Endothelial cell of umbilical vein (primary cell): Measurements from ENCODE around the gene SORCS3. TPM values are rescaled to one million over a fixed set of nuclear protein-coding genes. Genes with fewer than 3 reads are reported as not detected.

Experiments
- BruUV-seq: library from RNA; stranded (reverse); fragments of 400-500 nt; replicated peaks from 2 replicates; lab custom pipeline; 2021; lab: Mats Ljungman, UMichigan
- CTCF ChIA-PET: fragments of 300-600, 350-600 bp; sonication (Branson Sonifier 250); formaldehyde crosslinking; loops from one replicate; lab custom pipeline; 2021; ENCODE audit warnings: antibody characterized with exemption, inconsistent platforms; lab: Charles Lee
- POLR2A ChIA-PET: fragments of 300-600, 350-600 bp; sonication (Branson Sonifier 250); formaldehyde crosslinking; loops from one replicate; lab custom pipeline; 2021; ENCODE audit warnings: antibody characterized with exemption, inconsistent platforms; lab: Charles Lee
- DNase-seq: peaks from one replicate; pipeline ENCODE4 v3.0.0-alpha.2; 2011; ENCODE audit warnings: low read depth, low spot score
- FAIRE-seq: peaks from 2 replicates; lab custom pipeline; 2011; peaks lifted over from hg19 to GRCh38; lab: Jason Lieb, UNC
- H2AFZ ChIP-seq: 2 replicates; pipeline ENCODE4 v1.6.0; 2012; ENCODE audit warnings: low read depth, low read length, control low read depth, inconsistent platforms
- H3K27ac ChIP-seq: 2 replicates; pipeline ENCODE4 v1.5.1; 2011; ENCODE audit warnings: low read depth, mild to moderate bottlenecking, control low read depth, low read length, moderate library complexity; ENCODE audit not compliant: insufficient read depth
- H3K27me3 ChIP-seq, 2 experiments: 2 replicates each; pipeline versions ENCODE4 v1.6.0 to v1.6.1; 2011; ENCODE audit warnings: low read length in 2 of 2, mixed read lengths in 1 of 2; ENCODE audit not compliant: control insufficient read depth in 2 of 2, insufficient read depth in 2 of 2
- H3K36me3 ChIP-seq, 2 experiments: 2 replicates in 1 of 2; 3 replicates in 1 of 2; pipeline ENCODE4 v1.5.1; 2011; ENCODE audit warnings: low read length in 2 of 2, mild to moderate bottlenecking in 1 of 2, moderate library complexity in 1 of 2; ENCODE audit not compliant: control insufficient read depth in 2 of 2, insufficient read depth in 2 of 2; ENCODE audit errors: extremely low read depth in 1 of 2
- H3K4me1 ChIP-seq: 3 replicates; pipeline ENCODE4 v1.5.1; 2011; ENCODE audit warnings: mild to moderate bottlenecking, low read length; ENCODE audit not compliant: control insufficient read depth, insufficient read depth; ENCODE audit errors: extremely low read depth
- H3K4me2 ChIP-seq: 2 replicates; pipeline ENCODE4 v1.6.1; 2011; ENCODE audit warnings: low read length, control low read depth, mixed read lengths; ENCODE audit not compliant: insufficient read depth
- H3K4me3 ChIP-seq, 3 experiments: fragments of 200-600 bp in 1 of 3; sonication (generic), shearing (Covaris generic) in 1 of 3; replicated peaks in 1 of 3; 2 replicates each; pipeline ENCODE4 v1.5.1; 2011 to 2016; ENCODE audit warnings: control low read depth in 3 of 3, low read length in 3 of 3, mild to moderate bottlenecking in 2 of 3, inconsistent platforms in 1 of 3, low read depth in 1 of 3, moderate library complexity in 1 of 3; ENCODE audit not compliant: insufficient read depth in 1 of 3
- H3K79me2 ChIP-seq: 2 replicates; pipeline ENCODE4 v1.6.0; 2012; ENCODE audit warnings: low read length, inconsistent platforms; ENCODE audit not compliant: control insufficient read depth, insufficient read depth
- H3K9ac ChIP-seq: replicated peaks from 2 replicates; pipeline ENCODE3; 2011; ENCODE audit warnings: low read length, control low read depth; ENCODE audit not compliant: insufficient read depth; ENCODE audit errors: extremely low read depth
- H3K9me1 ChIP-seq: replicated peaks from 3 replicates; pipeline ENCODE4 v1.6.0; 2011; ENCODE audit warnings: mild to moderate bottlenecking, low read length; ENCODE audit not compliant: control insufficient read depth, insufficient read depth; ENCODE audit errors: extremely low read depth
- H3K9me3 ChIP-seq: replicated peaks from 2 replicates; pipeline ENCODE4 v1.5.1; 2012; ENCODE audit warnings: low read length, inconsistent platforms; ENCODE audit not compliant: control insufficient read depth, insufficient read depth
- H4K20me1 ChIP-seq: replicated peaks from 2 replicates; pipeline ENCODE3; 2011; ENCODE audit warnings: mild to moderate bottlenecking, low read length; ENCODE audit not compliant: control insufficient read depth, insufficient read depth; ENCODE audit errors: extremely low read depth
- CTCF ChIP-seq, 2 donors: IDR thresholded peaks; 1 replicate in 1 of 2; 2 replicates in 1 of 2; pipeline ENCODE4 v1.5.1; 2011; ENCODE audit warnings: low read length in 2 of 2, mild to moderate bottlenecking in 2 of 2, moderate library complexity in 2 of 2, control low read depth in 1 of 2, inconsistent platforms in 1 of 2, low read depth in 1 of 2; ENCODE audit not compliant: insufficient read depth in 1 of 2; ENCODE audit errors: extremely low read depth in 1 of 2
- EZH2 ChIP-seq: IDR thresholded peaks from 2 replicates; pipeline ENCODE4 v1.6.1; 2012; ENCODE audit warnings: borderline replicate concordance, low read depth, mild to moderate bottlenecking, moderate library complexity, low read length, inconsistent platforms; ENCODE audit not compliant: severe bottlenecking
- FOS ChIP-seq: IDR thresholded peaks from 2 replicates; pipeline ENCODE4 v1.6.1; 2011; ENCODE audit warnings: mild to moderate bottlenecking, low read length, moderate library complexity, borderline replicate concordance; ENCODE audit not compliant: insufficient read depth
- GATA2 ChIP-seq: IDR thresholded peaks from 2 replicates; pipeline ENCODE4 v1.7.0; 2011; ENCODE audit warnings: low read depth, mild to moderate bottlenecking, moderate library complexity, mixed read lengths, low read length; ENCODE audit not compliant: insufficient read length, insufficient read depth
- JUN ChIP-seq: IDR thresholded peaks from 2 replicates; pipeline ENCODE4 v1.6.1; 2011; ENCODE audit warnings: borderline replicate concordance, low read depth; ENCODE audit not compliant: insufficient read length, insufficient read depth
- MAX ChIP-seq: IDR thresholded peaks from 2 replicates; pipeline ENCODE4 v1.6.1; 2011; ENCODE audit not compliant: insufficient read depth, insufficient read length
- MYC ChIP-seq: IDR thresholded peaks from one replicate; pipeline ENCODE4 v1.6.1; 2011; ENCODE audit warnings: mild to moderate bottlenecking, low read depth, low read length
- POLR2A ChIP-seq: IDR thresholded peaks from 2 replicates; pipeline ENCODE4 v1.6.1; 2012; ENCODE audit warnings: low read depth, mild to moderate bottlenecking, control low read depth, low read length
- POLR2AphosphoS5 ChIP-seq: IDR thresholded peaks from 2 replicates; pipeline ENCODE4 v1.6.1; 2012; ENCODE audit warnings: low read depth, mild to moderate bottlenecking, control low read depth, low read length, moderate library complexity; ENCODE audit not compliant: insufficient read depth
- dilution Hi-C: fragments of 300-500 bp; cut with MboI; formaldehyde crosslinking; loops from one replicate; pipeline ENCODE4 v1.15.0; 2019; ENCODE audit warnings: low sequenced_read_pairs; ENCODE audit not compliant: extremely low pct_ligation_motif_present
- intact Hi-C: fragments of 100-400 bp; cut with micrococcal nuclease; formaldehyde crosslinking; loops from one replicate; pipeline ENCODE4 v1.10.0; 2022
- polyA plus RNA-seq, 4 experiments: library from polyadenylated mRNA; depleted of rRNA in 3 of 4; stranded (reverse) in 3 of 4; unstranded in 1 of 4; fragments of >200 nt; gene quantifications; 2 replicates each; pipeline versions ENCODE4 v1.2.1 to v1.2.3, GENCODE V29; 2011 to 2012; ENCODE audit warnings: missing spikeins in 1 of 4
- total RNA-seq: library from RNA; stranded (reverse); gene quantifications from 2 replicates; pipeline ENCODE4 v1.2.3, GENCODE V29; 2021

Gene SORCS3
- total and polyA plus RNA-seq, 2 donors (not counting 3 experiments of a cell fraction or from before 2014, with no cell fraction given) = not detected

DNA sequence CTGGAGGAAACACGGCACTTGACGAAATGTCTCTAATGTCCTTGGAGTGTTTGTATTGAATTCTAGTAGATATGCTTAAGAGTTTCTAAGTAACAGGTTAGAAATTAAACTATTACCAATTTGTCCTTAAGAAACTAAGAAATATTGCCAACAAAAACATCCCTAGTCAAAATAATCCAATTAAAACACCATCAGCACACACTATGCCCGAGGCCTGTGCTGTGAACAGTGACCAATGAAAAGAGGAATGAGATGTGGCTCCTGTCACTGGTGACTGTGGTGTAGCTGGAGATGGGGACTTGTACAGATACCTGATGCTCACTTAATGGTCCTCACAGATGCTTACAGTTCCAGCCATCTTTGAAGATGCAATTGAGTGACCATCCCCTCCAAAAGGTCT is 651.1 kb downstream of the SORCS3 start:
- H3K9ac ChIP-seq = no peak overlapping the region
- DNase-seq (no peak), FAIRE-seq (no peak)
- no peaks in the 10 kb centered on the region for H3K27me3 ChIP-seq
- no peaks in the 10 kb centered on the region for H3K9me1 ChIP-seq
- no peak overlapping the region for H3K4me3 ChIP-seq
- H3K4me2 ChIP-seq = no peak overlapping the region
- H3K79me2 ChIP-seq = no peaks in the 10 kb centered on the region
- no peaks in the 10 kb centered on the region for H3K4me1 ChIP-seq
- BruUV-seq = no TSS peak
- no peaks in the 10 kb centered on the region for H4K20me1 ChIP-seq
- H3K9me3 ChIP-seq = peaks cover 9% of the 10 kb centered on the region
- dilution Hi-C loops (no loop called here), intact Hi-C loops (no loop called here)
- no peak for TF ChIP-seq EZH2
- no peak for TF ChIP-seq MYC
- TF ChIP-seq GATA2 = no peak
- TF ChIP-seq MAX = no peak
- no peak for TF ChIP-seq POLR2A
- TF ChIP-seq POLR2AphosphoS5 = no peak
- no peak for TF ChIP-seq JUN
- no peak for TF ChIP-seq CTCF (IDR thresholded peaks at IDR 0.05; ENCODE audit: extremely low read depth in 1 of 2, insufficient read depth in 1 of 2, low read depth in 1 of 2, low read length in 2 of 2)
- TF ChIP-seq FOS = no peak
- H3K36me3 ChIP-seq = no peaks in the 10 kb centered on the region
- no peak overlapping the region for H3K27ac ChIP-seq
- CTCF ChIA-PET = no interaction called here
- POLR2A ChIA-PET = no interaction called here
- H2AFZ ChIP-seq = no peak overlapping the region
